Heart left ventricle (tissue), 13 donors: Measurements from ENCODE around the gene TAGLN.

Experiments
- CTCF ChIP-seq, 12 donors: fragments of 200-600 bp; sonication (generic) in 4 of 12; IDR thresholded peaks; one replicate each; pipeline versions ENCODE4 v1.5.0 to v1.8.0; 2018 to 2022; ENCODE audit warnings: antibody characterized with exemption in 12 of 12, mild to moderate bottlenecking in 5 of 12
- POLR2A ChIP-seq, 2 donors: fragments of 450-650 bp; IDR thresholded peaks; one replicate each; pipeline ENCODE4 v1.6.1; 2017; ENCODE audit warnings: antibody characterized with exemption in 2 of 2, mild to moderate bottlenecking in 2 of 2, moderate library complexity in 2 of 2
- donor health status: ischemic (EF 13 %, LVEDD 7.1; RV severe dilation, severe dysfunction).
- donor health status: DM: no; HTN: yes; CAD: no.
- donor health status: DM: no; HTN: no; CAD: no.
- donor health status: ischemic (EF 25% LVEDD 6.9; RV normal size, moderate dysfunction).
- donor health status: ischemic (EF 25% LVEDD 5.7; RV mildly dilated, moderate dysfunction).
- donor health status: ischemic (EF 35%, LVEDD 5.7; RV mildly dilated, moderate dysfunction).
- donor health status: nonischemic (EF 11% LVEDD 7.7; RV severe dilation, severe dysfunction).
- donor health status: DM: yes; HTN: yes; CAD: no.
- donor health status: PGD.
- donor health status: ischemic (EF 29% LVEDD 5.4; RV normal size, mild dysfunction).
- donor health status: nonischemic (EF 23%, LVEDD 6.1; RV moderate dilation, normal function).

GRCh38 chr11:117197006-117197405 is 2.2 kb upstream of the TAGLN start:
- no peak for TF ChIP-seq POLR2A (IDR thresholded peaks at IDR 0.05)
- TF ChIP-seq CTCF (IDR thresholded peaks at IDR 0.05) = no peak
